AG09319 (cell line): ENCODE results near the gene MEF2C.

Experiments
- DNase-seq: peaks from one replicate; pipeline ENCODE4 v3.0.0-alpha.2; 2010; ENCODE audit warnings: low read depth; ENCODE audit errors: extremely low read depth
- TF ChIP-seq, protein P1 (sequence below): IDR thresholded peaks from 2 replicates; pipeline ENCODE4 v1.5.1; 2011; ENCODE audit warnings: low read depth, mild to moderate bottlenecking, inconsistent platforms, low read length, moderate library complexity

The MEF2C gene

DNA sequence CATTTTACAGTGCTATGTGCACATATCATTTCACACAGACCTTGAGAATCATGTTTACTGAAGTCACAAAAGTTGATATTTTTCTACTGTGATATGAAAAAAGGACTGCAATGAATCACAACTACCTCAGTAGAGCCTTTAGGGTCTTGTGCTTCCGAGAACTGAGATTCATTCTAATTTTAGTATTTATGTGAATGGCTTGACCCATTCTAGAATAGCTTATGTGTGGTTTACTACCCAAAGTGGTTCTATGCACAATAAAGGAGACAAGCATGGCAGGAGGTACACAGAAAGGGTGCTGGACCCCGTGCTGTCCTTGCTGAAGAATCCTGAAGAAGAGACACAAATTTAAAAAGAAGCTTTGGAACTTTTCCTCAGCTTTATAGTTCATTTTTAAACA lies 28.2 kb downstream of the MEF2C start:
- no peak for DNase-seq
- TF ChIP-seq, protein P1, sequence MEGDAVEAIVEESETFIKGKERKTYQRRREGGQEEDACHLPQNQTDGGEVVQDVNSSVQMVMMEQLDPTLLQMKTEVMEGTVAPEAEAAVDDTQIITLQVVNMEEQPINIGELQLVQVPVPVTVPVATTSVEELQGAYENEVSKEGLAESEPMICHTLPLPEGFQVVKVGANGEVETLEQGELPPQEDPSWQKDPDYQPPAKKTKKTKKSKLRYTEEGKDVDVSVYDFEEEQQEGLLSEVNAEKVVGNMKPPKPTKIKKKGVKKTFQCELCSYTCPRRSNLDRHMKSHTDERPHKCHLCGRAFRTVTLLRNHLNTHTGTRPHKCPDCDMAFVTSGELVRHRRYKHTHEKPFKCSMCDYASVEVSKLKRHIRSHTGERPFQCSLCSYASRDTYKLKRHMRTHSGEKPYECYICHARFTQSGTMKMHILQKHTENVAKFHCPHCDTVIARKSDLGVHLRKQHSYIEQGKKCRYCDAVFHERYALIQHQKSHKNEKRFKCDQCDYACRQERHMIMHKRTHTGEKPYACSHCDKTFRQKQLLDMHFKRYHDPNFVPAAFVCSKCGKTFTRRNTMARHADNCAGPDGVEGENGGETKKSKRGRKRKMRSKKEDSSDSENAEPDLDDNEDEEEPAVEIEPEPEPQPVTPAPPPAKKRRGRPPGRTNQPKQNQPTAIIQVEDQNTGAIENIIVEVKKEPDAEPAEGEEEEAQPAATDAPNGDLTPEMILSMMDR, result no peak

DNA sequence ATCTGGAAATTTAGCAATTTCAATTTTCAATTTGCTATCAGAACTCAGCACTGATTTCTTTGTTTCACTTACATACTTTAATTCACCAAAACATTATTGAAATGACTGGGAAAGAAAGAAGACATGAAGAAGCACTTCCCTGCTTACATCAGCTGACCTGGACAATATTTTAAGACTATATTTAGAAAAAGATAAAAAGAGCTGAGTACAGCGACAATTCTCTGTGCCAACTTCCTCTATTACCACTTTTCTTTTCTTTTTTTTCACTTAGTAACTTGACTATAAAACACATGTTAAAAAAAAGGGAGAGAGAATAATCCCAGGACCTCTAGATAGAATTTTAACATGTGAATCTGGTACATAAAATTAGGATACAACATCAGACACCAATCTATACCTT lies 35.6 kb downstream of the MEF2C start:
- DNase-seq, result no peak
- TF ChIP-seq, protein P1, result no peak

DNA sequence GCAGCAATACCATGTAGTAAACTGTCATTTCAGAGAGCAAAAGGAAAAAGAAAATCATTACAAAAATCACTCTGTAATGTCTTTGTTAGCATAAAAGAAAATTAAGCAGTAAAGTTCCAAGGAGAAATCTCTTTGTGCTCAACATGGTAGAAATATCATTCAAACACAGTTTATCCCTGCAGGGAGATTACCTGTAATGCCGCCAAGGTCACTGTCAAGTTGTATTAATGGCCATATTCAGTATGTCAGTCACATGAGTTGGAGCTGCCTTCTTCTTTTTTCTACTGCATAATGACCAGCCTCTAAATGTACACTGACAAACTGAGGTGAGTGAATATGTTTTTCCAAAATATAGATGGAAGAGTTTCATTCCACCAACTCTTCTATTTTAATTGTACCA lies 36.5 kb downstream of the MEF2C start:
- DNase-seq, result no peak

DNA sequence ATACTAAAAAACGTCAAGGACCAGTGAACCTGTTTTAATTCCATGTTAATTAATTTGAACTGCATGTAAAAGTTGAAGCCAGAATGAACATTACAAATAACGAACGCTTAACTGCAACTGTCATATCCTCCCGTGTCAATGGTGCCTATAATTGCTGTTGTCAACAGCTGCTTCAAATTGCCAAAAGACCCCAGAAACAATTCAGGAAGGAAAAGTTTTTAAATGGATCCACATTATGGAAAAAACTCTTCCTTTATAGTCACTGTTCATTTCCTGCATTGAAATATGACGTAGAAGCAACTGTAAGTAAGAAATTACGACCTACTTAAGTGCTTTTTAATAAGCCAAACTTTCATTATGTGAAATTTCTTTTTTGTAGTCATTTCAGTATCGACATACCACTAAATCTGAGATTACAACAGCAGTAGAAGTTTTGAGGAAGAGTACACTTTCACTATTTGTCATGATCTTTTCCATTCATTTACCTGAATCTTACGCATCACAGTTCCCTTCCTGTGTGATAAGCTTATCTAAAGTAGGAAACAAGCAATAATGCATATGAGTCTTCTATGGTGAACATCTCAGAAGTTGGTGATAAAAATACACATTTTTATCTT lies 37.8 kb downstream of the MEF2C start:
- TF ChIP-seq, protein P1, result no peak

More for the DNA sequence above, 36.5 kb downstream of the MEF2C start:
- TF ChIP-seq, protein P1, result no peak

DNA sequence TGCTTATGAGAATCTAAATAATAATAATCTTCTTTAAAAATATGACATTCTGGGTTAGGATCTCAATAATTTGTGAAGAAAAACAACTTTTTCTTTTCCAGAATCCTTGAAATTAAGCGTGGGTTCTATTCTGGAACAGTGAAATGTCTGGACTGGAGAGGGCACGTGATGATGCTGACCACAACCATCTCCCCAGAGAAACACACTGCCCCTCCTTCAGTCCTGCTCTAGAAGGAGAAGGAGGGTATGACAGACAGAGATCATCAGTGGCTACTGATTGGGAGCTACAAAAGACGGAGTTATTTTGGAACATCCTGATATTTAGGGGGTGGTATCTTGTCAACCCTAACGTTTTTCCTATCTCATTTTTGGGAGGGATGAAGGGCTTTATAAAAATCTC lies 40.2 kb downstream of the MEF2C start:
- TF ChIP-seq, protein P1, result no peak
- no peak for DNase-seq

More for the DNA sequence above, 37.8 kb downstream of the MEF2C start:
- DNase-seq, result no peak

DNA sequence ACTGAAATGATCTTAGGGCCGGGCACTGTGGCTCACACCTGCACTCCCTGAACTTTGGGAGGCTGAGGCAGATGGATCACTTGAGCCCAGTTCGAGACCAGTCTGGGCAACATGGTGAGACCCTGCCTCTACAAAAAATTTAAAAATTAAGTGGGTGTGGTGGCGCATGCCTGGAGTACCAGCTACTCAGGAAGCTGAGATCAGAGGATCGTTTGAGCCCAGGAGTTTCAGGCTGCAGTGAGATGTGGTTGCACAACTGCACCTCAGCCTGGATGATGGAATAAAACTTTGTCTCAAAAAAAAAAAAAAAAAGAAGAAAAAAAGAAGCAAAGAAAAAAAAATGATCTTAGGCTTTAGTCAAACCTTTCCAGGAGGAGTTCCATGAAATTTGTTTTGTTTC lies 41.8 kb downstream of the MEF2C start:
- TF ChIP-seq, protein P1, result no peak
- DNase-seq, result no peak

DNA sequence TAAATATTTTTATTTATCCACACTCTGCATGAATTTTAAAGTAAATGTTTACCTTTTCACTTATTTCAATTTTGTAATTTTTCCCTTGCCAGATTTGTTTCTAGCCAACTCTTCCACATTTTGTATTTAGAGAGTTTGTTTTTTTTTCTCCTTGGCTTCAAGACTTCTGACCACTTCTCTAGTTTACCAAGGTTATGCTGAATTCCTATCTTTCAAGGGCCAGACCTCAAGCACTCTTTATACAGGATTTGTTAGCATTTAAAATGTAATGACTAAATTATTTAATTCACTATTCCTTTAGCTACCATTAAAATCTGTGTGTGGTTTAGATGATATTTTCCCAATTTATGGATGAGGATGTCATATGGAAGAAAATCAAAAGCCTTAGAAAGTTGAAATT lies 42.5 kb downstream of the MEF2C start:
- DNase-seq, result no peak
- TF ChIP-seq, protein P1, result no peak
